HepG2 (cell line): ENCODE data around the gene PNPLA8. TPM values are rescaled to one million over a fixed set of nuclear protein-coding genes. Genes with fewer than 3 reads are reported as not detected.

Source experiments
- ATAC-seq: fragments of 200-7000 bp; cut with Tn5 transposase; 3 replicates; pipeline ENCODE4 v1.9.1; 2020; ENCODE audit warnings: mild to moderate bottlenecking, moderate library complexity
- BruUV-seq: library from RNA; stranded (reverse); fragments of 400-500 nt; replicated peaks from 2 replicates; lab custom pipeline; 2021; lab: Mats Ljungman, UMichigan
- CTCF ChIA-PET: fragments of 300-600 bp; formaldehyde crosslinking; extraction: SDS; loops from one replicate; lab custom pipeline; 2021; ENCODE audit warnings: low total read pairs, inconsistent platforms, low intra/inter-chr PET ratio; lab: Yijun Ruan, JAX
- POLR2A ChIA-PET: fragments of 350-600 bp; sonication (Branson Sonifier 250); formaldehyde crosslinking; loops from one replicate; lab custom pipeline; 2020; ENCODE audit warnings: antibody characterized with exemption, inconsistent platforms; lab: Yijun Ruan, JAX
- DNase-seq: peaks from one replicate; pipeline ENCODE4 v3.0.0-alpha.2; 2015; ENCODE audit warnings: low spot score
- FAIRE-seq: peaks from 3 replicates; lab custom pipeline; 2011; peaks lifted over from hg19 to GRCh38; lab: Jason Lieb, UNC
- H2AFZ ChIP-seq: one replicate; pipeline ENCODE4 v1.6.1; 2011; ENCODE audit warnings: low read length, inconsistent platforms
- H3K27ac ChIP-seq: fragments of 300-600 bp; 3 replicates; pipeline ENCODE4 v1.8.0; 2011; ENCODE audit warnings: mixed run types, mild to moderate bottlenecking, mixed read lengths, low read length, inconsistent platforms; ENCODE audit not compliant: insufficient read depth; ENCODE audit errors: extremely low read length
- H3K27me3 ChIP-seq, 2 experiments: fragments of 200-600 bp in 1 of 2; 2 replicates in 1 of 2; 3 replicates in 1 of 2; pipeline versions ENCODE4 v1.6.0 to v1.8.0; 2011; ENCODE audit warnings: low read length in 2 of 2, mild to moderate bottlenecking in 2 of 2, moderate library complexity in 2 of 2, inconsistent platforms in 1 of 2; ENCODE audit not compliant: insufficient read depth in 2 of 2, control insufficient read depth in 1 of 2
- H3K36me3 ChIP-seq, 2 experiments: fragments of 200-600 bp in 1 of 2; replicated peaks in 1 of 2; 2 replicates in 1 of 2; 3 replicates in 1 of 2; pipeline versions ENCODE4 v1.5.1 to v1.8.0; 2011; ENCODE audit warnings: low read length in 2 of 2, inconsistent platforms in 1 of 2; ENCODE audit not compliant: insufficient read depth in 2 of 2, control insufficient read depth in 1 of 2
- H3K4me1 ChIP-seq: 2 replicates; pipeline ENCODE4 v1.5.1; 2012; ENCODE audit warnings: low read length, inconsistent platforms; ENCODE audit not compliant: insufficient read depth
- H3K4me2 ChIP-seq: 2 replicates; pipeline ENCODE4 v1.6.0; 2011; ENCODE audit warnings: low read depth, low read length, inconsistent platforms
- H3K4me3 ChIP-seq, 3 experiments: fragments of 200-600 bp in 1 of 3; sonication (generic), shearing (Covaris generic) in 1 of 3; replicated peaks in 1 of 3; 2 replicates each; pipeline ENCODE4 v1.5.1; 2011 to 2016; ENCODE audit warnings: low read length in 3 of 3, inconsistent platforms in 2 of 3, low read depth in 2 of 3, mild to moderate bottlenecking in 2 of 3, control low read depth in 1 of 3, mixed read lengths in 1 of 3; ENCODE audit not compliant: insufficient read depth in 1 of 3
- H3K79me2 ChIP-seq: one replicate; pipeline ENCODE4 v1.6.1; 2011; ENCODE audit warnings: low read length, inconsistent platforms; ENCODE audit not compliant: insufficient read depth
- H3K9ac ChIP-seq: 2 replicates; pipeline ENCODE4 v1.6.0; 2011; ENCODE audit warnings: mild to moderate bottlenecking, low read depth, low read length, inconsistent platforms; ENCODE audit not compliant: insufficient read depth
- H3K9me3 ChIP-seq: 2 replicates; pipeline ENCODE4 v1.5.1; 2012; ENCODE audit warnings: mild to moderate bottlenecking, low read length
- H4K20me1 ChIP-seq: 2 replicates; pipeline ENCODE4 v1.6.0; 2011; ENCODE audit warnings: inconsistent platforms, mild to moderate bottlenecking, low read length, moderate library complexity; ENCODE audit not compliant: insufficient read depth
- CREM ChIP-seq, 2 experiments: sonication (generic) in 1 of 2; formaldehyde crosslinking in 1 of 2; IDR thresholded peaks; 2 replicates each; pipeline versions ENCODE4 v1.4.0 to v1.6.1; 2016 to 2020; ENCODE audit warnings: antibody characterized with exemption in 1 of 2, mild to moderate bottlenecking in 1 of 2, missing genetic modification reagents in 1 of 2
- GABPA ChIP-seq, 2 experiments: IDR thresholded peaks; 2 replicates each; pipeline ENCODE4 v1.6.1; 2011 to 2016; ENCODE audit warnings: low read depth in 2 of 2, low read length in 1 of 2, missing biosample characterization in 1 of 2, missing genetic modification characterization in 1 of 2
- IRF2 ChIP-seq: IDR thresholded peaks from 2 replicates; pipeline ENCODE4 v1.6.1; 2018; ENCODE audit warnings: missing genetic modification reagents, missing compliant biosample characterization
- KLF12 ChIP-seq: sonication (generic); formaldehyde crosslinking; IDR thresholded peaks from 2 replicates; pipeline ENCODE4 v1.4.0; 2020; ENCODE audit warnings: missing genetic modification reagents, borderline replicate concordance
- PAWR ChIP-seq: sonication (generic); formaldehyde crosslinking; IDR thresholded peaks from 2 replicates; pipeline ENCODE4 v1.4.0; 2020; ENCODE audit warnings: missing genetic modification reagents, mild to moderate bottlenecking, borderline replicate concordance
- ZNF703 ChIP-seq: sonication (generic); formaldehyde crosslinking; IDR thresholded peaks from 2 replicates; pipeline ENCODE4 v1.5.1; 2020; ENCODE audit warnings: missing genetic modification reagents, mild to moderate bottlenecking, moderate library complexity, borderline replicate concordance
- WGBS: methylation state at CpG from one replicate; pipeline ENCODE4 v1.1.6; 2017; ENCODE audit warnings: low lambda C conversion rate; 5-methylcytosine and 5-hydroxymethylcytosine counted together
- in situ Hi-C: cut with HindIII; loops from 2 replicates; pipeline ENCODE4 v1.10.0; 2017; ENCODE audit warnings: low pct_unique_long_range_greater_than_20kb; ENCODE audit not compliant: extremely low pct_ligation_motif_present
- intact Hi-C: fragments of 100-400 bp; cut with micrococcal nuclease; formaldehyde crosslinking; loops from one replicate; pipeline ENCODE4 v1.10.0; 2022; ENCODE audit not compliant: unreplicated experiment
- polyA plus RNA-seq, 8 experiments: library from polyadenylated mRNA; depleted of rRNA in 3 of 8; stranded (reverse) in 7 of 8; unstranded in 1 of 8; fragments of >200 nt; fragmentation: Illumina TruSeq in 4 of 8; extraction: Trizol in 4 of 8; gene quantifications; 2 replicates each; pipeline versions ENCODE4 v1.2.1 to v1.2.3, GENCODE V29; 2011 to 2016; ENCODE audit warnings: low read depth in 4 of 8, missing spikeins in 1 of 8, mixed read lengths in 1 of 8; ENCODE audit not compliant: insufficient read depth in 1 of 8
- total RNA-seq, 5 experiments: library from RNA; depleted of rRNA; stranded (reverse); fragments of >200 nt; fragmentation: Illumina TruSeq; extraction: Trizol; gene quantifications; 2 replicates each; pipeline ENCODE4 v1.2.3, GENCODE V29; 2016; ENCODE audit warnings: low read depth in 1 of 5
- TF ChIP-seq, protein P1 (sequence below): sonication (generic); formaldehyde crosslinking; IDR thresholded peaks from 2 replicates; pipeline ENCODE4 v1.8.0; 2022; ENCODE audit warnings: missing genetic modification reagents, mild to moderate bottlenecking, inconsistent platforms, borderline replicate concordance
- TF ChIP-seq, protein P2 (sequence below): sonication (generic); formaldehyde crosslinking; conservative IDR thresholded peaks from 2 replicates; pipeline ENCODE4 v1.5.0; 2020; ENCODE audit warnings: missing genetic modification reagents
- TF ChIP-seq, protein P3 (sequence below): sonication (generic); formaldehyde crosslinking; conservative IDR thresholded peaks from 2 replicates; pipeline ENCODE4 v1.8.0; 2022; ENCODE audit warnings: mild to moderate bottlenecking, moderate library complexity, missing genetic modification reagents

Gene PNPLA8
- total and polyA plus RNA-seq, 2 of the 13 experiments (the other 11 are each of a cell fraction or from before 2014, with no cell fraction given), result 6.3 to 11.4 TPM

DNA sequence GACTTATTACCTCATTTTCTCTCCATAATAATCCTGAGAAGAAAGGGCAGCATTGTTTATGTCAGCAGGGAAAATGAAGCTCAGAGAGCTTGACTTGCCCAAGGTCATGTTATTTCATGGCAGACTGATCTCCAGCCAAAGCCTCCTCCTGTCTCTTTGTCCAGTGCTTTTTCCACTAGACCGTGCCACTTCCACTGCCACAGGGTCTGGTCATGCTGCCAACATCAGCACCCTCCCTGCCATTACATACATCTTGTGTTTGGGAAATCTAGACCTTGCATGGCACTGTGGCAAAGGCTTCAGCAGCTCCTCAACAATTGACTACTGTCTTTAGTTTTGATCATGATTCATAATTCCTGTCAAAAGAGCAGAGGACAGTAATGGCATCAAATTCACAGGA is 94.8 kb downstream of the PNPLA8 start:
- CTCF ChIA-PET, result no interaction called here
- H3K9me3 ChIP-seq, result no peaks in the 10 kb centered on the region
- ATAC-seq, result no peak
- no peaks in the 10 kb centered on the region for H4K20me1 ChIP-seq
- H3K27me3 ChIP-seq, result no peaks in the 10 kb centered on the region
- intact Hi-C loops, result no loop called here
- no peak for FAIRE-seq
- H2AFZ ChIP-seq, result no peak overlapping the region
- H3K4me2 ChIP-seq, result no peak overlapping the region
- POLR2A ChIA-PET, result no interaction called here
- H3K36me3 ChIP-seq, result no peaks in the 10 kb centered on the region
- no TSS peak for BruUV-seq
- no peak overlapping the region for H3K9ac ChIP-seq
- H3K4me1 ChIP-seq, result no peaks in the 10 kb centered on the region
- 53% methylated on average over 1 of the region's 1 CpG for WGBS
- no peak for DNase-seq
- H3K27ac ChIP-seq, result no peak overlapping the region
- TF ChIP-seq KLF12 (no peak), IRF2 (no peak), GABPA (IDR thresholded peaks at IDR 0.05; ENCODE audit: low read depth, low read length) (no peak), GABPA (CRISPR knock-in tag; IDR thresholded peaks at IDR 0.05; ENCODE audit: low read depth) (no peak), PAWR (CRISPR knock-in tag) (no peak), CREM (IDR thresholded peaks at IDR 0.05) (no peak), CREM (CRISPR knock-in tag; IDR thresholded peaks at IDR 0.05) (no peak), ZNF703 (CRISPR knock-in tag) (no peak)
- TF ChIP-seq, protein P1, sequence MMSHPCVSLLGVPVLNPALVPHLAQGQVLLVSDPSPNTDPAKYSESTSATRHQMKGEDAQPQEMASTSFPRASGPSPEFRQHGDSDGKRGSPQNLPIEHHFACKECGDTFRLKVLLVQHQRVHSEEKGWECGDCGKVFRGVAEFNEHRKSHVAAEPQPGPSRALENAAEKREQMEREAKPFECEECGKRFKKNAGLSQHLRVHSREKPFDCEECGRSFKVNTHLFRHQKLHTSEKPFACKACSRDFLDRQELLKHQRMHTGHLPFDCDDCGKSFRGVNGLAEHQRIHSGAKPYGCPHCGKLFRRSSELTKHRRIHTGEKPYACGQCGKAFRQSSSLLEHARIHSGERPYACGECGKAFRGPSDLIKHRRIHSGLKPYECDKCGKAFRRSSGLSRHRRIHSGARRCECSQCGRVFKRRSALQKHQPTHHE, result no peak
- TF ChIP-seq, protein P2, sequence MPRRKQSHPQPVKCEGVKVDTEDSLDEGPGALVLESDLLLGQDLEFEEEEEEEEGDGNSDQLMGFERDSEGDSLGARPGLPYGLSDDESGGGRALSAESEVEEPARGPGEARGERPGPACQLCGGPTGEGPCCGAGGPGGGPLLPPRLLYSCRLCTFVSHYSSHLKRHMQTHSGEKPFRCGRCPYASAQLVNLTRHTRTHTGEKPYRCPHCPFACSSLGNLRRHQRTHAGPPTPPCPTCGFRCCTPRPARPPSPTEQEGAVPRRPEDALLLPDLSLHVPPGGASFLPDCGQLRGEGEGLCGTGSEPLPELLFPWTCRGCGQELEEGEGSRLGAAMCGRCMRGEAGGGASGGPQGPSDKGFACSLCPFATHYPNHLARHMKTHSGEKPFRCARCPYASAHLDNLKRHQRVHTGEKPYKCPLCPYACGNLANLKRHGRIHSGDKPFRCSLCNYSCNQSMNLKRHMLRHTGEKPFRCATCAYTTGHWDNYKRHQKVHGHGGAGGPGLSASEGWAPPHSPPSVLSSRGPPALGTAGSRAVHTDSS (CRISPR knock-in tag), result no peak
- TF ChIP-seq, protein P3, sequence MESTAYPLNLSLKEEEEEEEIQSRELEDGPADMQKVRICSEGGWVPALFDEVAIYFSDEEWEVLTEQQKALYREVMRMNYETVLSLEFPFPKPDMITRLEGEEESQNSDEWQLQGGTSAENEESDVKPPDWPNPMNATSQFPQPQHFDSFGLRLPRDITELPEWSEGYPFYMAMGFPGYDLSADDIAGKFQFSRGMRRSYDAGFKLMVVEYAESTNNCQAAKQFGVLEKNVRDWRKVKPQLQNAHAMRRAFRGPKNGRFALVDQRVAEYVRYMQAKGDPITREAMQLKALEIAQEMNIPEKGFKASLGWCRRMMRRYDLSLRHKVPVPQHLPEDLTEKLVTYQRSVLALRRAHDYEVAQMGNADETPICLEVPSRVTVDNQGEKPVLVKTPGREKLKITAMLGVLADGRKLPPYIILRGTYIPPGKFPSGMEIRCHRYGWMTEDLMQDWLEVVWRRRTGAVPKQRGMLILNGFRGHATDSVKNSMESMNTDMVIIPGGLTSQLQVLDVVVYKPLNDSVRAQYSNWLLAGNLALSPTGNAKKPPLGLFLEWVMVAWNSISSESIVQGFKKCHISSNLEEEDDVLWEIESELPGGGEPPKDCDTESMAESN, result no peak
- TF ChIP-seq, all 625 proteins: peak for 0
- Histone ChIP-seq H3K4me3 (no peak overlapping the region), H3K79me2 (no peaks in the 10 kb centered on the region)
- in situ Hi-C loops, result no loop called here
